Fibroblast of mammary gland (primary cell): ENCODE measurements around the gene PRKCH.

Experiments used
- DNase-seq: peaks from one replicate; pipeline ENCODE4 v3.0.0-alpha.2; 2010; ENCODE audit warnings: low read depth
- H3K4me3 ChIP-seq: 2 replicates; pipeline ENCODE4 v1.5.1; 2011; ENCODE audit warnings: low read depth, mild to moderate bottlenecking, low read length, moderate library complexity; ENCODE audit not compliant: control insufficient read depth
- CTCF ChIP-seq: conservative IDR thresholded peaks from 2 replicates; pipeline ENCODE4 v1.5.1; 2011; ENCODE audit warnings: low read depth, low read length, inconsistent platforms; ENCODE audit not compliant: control insufficient read depth, insufficient read depth

PRKCH gene

GRCh38 chr14:61372379-61372778, 51.0 kb downstream of the PRKCH start:
- H3K4me3 ChIP-seq, result no peak overlapping the region
- no peak for TF ChIP-seq CTCF
- no peak for DNase-seq

GRCh38 chr14:61372842-61373555, 51.6 kb downstream of the PRKCH start:
- TF ChIP-seq CTCF, result no peak
- DNase-seq, result no peak
- H3K4me3 ChIP-seq, result no peak overlapping the region

- no peak overlapping the region for H3K4me3 ChIP-seq
- TF ChIP-seq CTCF, result no peak
- no peak for DNase-seq
Observed at GRCh38 chr14:61374284-61374683, 52.9 kb downstream of the PRKCH start.

GRCh38 chr14:61375218-61375617, 53.8 kb downstream of the PRKCH start:
- no peak overlapping the region for H3K4me3 ChIP-seq
- TF ChIP-seq CTCF, result no peak
- no peak for DNase-seq

- no peak for DNase-seq
- H3K4me3 ChIP-seq, result no peak overlapping the region
- TF ChIP-seq CTCF, result no peak
Observed at GRCh38 chr14:61376314-61376713, 54.9 kb downstream of the PRKCH start.

- TF ChIP-seq CTCF, result no peak
- DNase-seq, result no peak
- no peak overlapping the region for H3K4me3 ChIP-seq
Observed at GRCh38 chr14:61377749-61378148, 56.4 kb downstream of the PRKCH start.
